Tibial nerve (tissue), 4 donors: Measurements from ENCODE around the gene PRRG2. TPM values are rescaled to one million over a fixed set of nuclear protein-coding genes. Genes with fewer than 3 reads are reported as not detected.

Experiments
- DNase-seq, 2 donors: peaks; one replicate each; pipeline ENCODE4 v3.0.0-alpha.2; 2019; ENCODE audit warnings: low spot score in 2 of 2
- H3K27ac ChIP-seq, 4 donors: fragments of 200-600 bp; sonication (generic) in 3 of 4; one replicate each; pipeline ENCODE4 v1.5.1; 2017 to 2019; ENCODE audit warnings: mild to moderate bottlenecking in 1 of 4
- H3K27me3 ChIP-seq, 2 donors: fragments of 200-600 bp; sonication (generic) in 1 of 2; one replicate each; pipeline versions ENCODE4 v1.5.1 to v1.6.0; 2017 to 2019
- H3K36me3 ChIP-seq, 3 donors: fragments of 200-600 bp; sonication (generic); one replicate each; pipeline ENCODE4 v1.5.1; 2018 to 2019
- H3K4me1 ChIP-seq, 4 donors: fragments of 200-600 bp; sonication (generic) in 3 of 4; one replicate each; pipeline ENCODE4 v1.5.1; 2017 to 2019
- H3K4me3 ChIP-seq, 4 donors: fragments of 200-600 bp; sonication (generic) in 3 of 4; one replicate each; pipeline ENCODE4 v1.5.1; 2017 to 2019; ENCODE audit warnings: mild to moderate bottlenecking in 1 of 4, moderate library complexity in 1 of 4
- H3K9me3 ChIP-seq, 4 donors: fragments of 200-600 bp; sonication (generic) in 3 of 4; one replicate each; pipeline ENCODE4 v1.5.1; 2017 to 2019
- EP300 ChIP-seq, 2 donors: sonication (generic); formaldehyde crosslinking; IDR thresholded peaks; one replicate each; pipeline ENCODE4 v1.6.1; 2017; ENCODE audit warnings: antibody characterized with exemption in 2 of 2, mild to moderate bottlenecking in 1 of 2
- POLR2A ChIP-seq, 2 donors: fragments of 450-650 bp; IDR thresholded peaks; one replicate each; pipeline ENCODE4 v1.6.1; 2017; ENCODE audit warnings: antibody characterized with exemption in 2 of 2, mild to moderate bottlenecking in 2 of 2, moderate library complexity in 2 of 2
- WGBS, 2 donors: methylation state at CpG; one replicate each; pipeline ENCODE4 v1.1.5; 2018; 5-methylcytosine and 5-hydroxymethylcytosine counted together
- total RNA-seq, 4 donors: library from RNA; depleted of rRNA; stranded (reverse); fragments of >200 nt; gene quantifications; one replicate each; pipeline ENCODE4 v1.1.0, GENCODE V29; 2016
- TF ChIP-seq, protein P1 (sequence below), 5 experiments: fragments of 200-600 bp in 3 of 5; fragments of 450-650 bp in 2 of 5; sonication (generic) in 3 of 5; IDR thresholded peaks; one replicate each; pipeline ENCODE4 v1.5.1; 2016 to 2019; ENCODE audit warnings: antibody characterized with exemption in 5 of 5, mild to moderate bottlenecking in 3 of 5, moderate library complexity in 2 of 5

Gene PRRG2
- total RNA-seq, 4 donors from 2014 or later: 0.42 to 0.78 (median 0.44) TPM; not detected in 1

- H3K4me3 ChIP-seq: no peak overlapping the region
- DNase-seq: no peak
- WGBS, 2 donors: 68 to 69% methylated on average over 29 to 30 of the region's 30 CpGs
- H3K27me3 ChIP-seq: no peaks in the 10 kb centered on the region
- H3K27ac ChIP-seq: peak overlapping the region in 3 of 4 donors; percentile 56 to 100 (median 99)
- H3K4me1 ChIP-seq: peaks cover 0 to 56% (median 21%) of the 10 kb centered on the region in 4 donors
- TF ChIP-seq EP300 (IDR thresholded peaks at IDR 0.05) (no peak), POLR2A (IDR thresholded peaks at IDR 0.05) (no peak)
- TF ChIP-seq, protein P1, sequence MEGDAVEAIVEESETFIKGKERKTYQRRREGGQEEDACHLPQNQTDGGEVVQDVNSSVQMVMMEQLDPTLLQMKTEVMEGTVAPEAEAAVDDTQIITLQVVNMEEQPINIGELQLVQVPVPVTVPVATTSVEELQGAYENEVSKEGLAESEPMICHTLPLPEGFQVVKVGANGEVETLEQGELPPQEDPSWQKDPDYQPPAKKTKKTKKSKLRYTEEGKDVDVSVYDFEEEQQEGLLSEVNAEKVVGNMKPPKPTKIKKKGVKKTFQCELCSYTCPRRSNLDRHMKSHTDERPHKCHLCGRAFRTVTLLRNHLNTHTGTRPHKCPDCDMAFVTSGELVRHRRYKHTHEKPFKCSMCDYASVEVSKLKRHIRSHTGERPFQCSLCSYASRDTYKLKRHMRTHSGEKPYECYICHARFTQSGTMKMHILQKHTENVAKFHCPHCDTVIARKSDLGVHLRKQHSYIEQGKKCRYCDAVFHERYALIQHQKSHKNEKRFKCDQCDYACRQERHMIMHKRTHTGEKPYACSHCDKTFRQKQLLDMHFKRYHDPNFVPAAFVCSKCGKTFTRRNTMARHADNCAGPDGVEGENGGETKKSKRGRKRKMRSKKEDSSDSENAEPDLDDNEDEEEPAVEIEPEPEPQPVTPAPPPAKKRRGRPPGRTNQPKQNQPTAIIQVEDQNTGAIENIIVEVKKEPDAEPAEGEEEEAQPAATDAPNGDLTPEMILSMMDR (IDR thresholded peaks at IDR 0.05): no peak
- no peaks in the 10 kb centered on the region for H3K9me3 ChIP-seq
- H3K36me3 ChIP-seq: peaks cover 0 to 24% (median 0%) of the 10 kb centered on the region in 3 donors
Observed at GRCh38 chr19:49636233-49636932, 55.3 kb downstream of the PRRG2 start.

- WGBS, 2 donors: 4 to 8% methylated on average over 19 of the region's 19 CpGs
- Histone ChIP-seq H3K27me3 (no peaks in the 10 kb centered on the region), H3K27ac (peak overlapping the region; percentile 95 to 100 (median 99)), H3K9me3 (no peaks in the 10 kb centered on the region), H3K4me3 (peak overlapping the region; percentile 56 to 98 (median 61)), H3K4me1 (peaks cover 0 to 55% (median 28%) of the 10 kb centered on the region in 4 donors), H3K36me3 (peaks cover 0 to 24% (median 0%) of the 10 kb centered on the region in 3 donors)
- DNase-seq: peak; percentile 86 to 87
- TF ChIP-seq, protein P1 (IDR thresholded peaks at IDR 0.05): no peak
- TF ChIP-seq POLR2A (IDR thresholded peaks at IDR 0.05) (no peak), EP300 (IDR thresholded peaks at IDR 0.05) (peak; percentile 48 to 78)
Observed at GRCh38 chr19:49637821-49638738, 57.0 kb downstream of the PRRG2 start.

- DNase-seq: peak in 1 of 2 donors; percentile 20
Observed at GRCh38 chr19:49639401-49640112, 58.4 kb downstream of the PRRG2 start.

DNA sequence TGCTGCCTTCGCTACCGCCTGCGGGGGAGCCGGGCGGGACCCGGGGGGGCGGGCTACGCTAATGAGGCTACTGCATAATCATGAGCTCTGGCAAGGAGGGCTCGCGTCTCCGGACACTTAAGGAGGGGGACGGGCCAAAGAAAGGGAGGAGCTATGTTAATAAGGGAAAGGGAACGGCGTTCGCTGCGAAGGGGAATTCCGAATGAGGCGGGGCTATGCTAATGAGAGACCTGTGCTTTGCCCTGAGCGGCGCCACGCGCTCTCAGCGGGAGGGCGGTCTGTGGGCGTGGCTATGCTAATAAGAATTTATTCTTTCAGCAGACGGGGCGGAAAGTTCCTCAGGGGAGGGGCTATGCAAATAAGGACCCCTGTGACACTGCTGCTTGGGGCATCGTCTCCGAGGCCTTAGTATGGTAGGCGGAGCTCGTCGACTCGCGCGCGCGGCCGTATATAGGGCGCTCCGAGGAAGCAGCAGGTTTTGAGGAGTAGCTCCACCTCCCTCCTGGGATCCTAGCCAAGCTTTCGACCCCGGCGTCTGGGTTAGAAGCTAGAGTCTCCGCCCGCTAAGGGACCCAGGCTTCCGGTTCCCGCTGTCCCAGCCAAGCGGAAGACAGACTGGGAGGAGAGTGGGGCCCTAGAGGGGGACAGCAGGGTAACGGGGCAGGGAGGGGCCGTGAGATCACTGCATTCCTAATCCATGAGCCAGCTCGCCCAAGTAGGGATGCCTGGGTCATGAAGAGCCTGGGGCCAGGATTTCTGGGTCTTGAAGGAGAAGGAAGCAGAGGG lies 59.2 kb downstream of the PRRG2 start, which contains the start of gene RRAS:
Gene RRAS, minus strand, starts transcription at position 31 of the 786 bp plus-strand sequence. CDS start 45 bp downstream, outside the sequence.
- Histone ChIP-seq H3K4me1 (peaks cover 0 to 75% (median 34%) of the 10 kb centered on the region in 4 donors), H3K27me3 (no peaks in the 10 kb centered on the region), H3K27ac (peak within 1 kb of the TSS; percentile 95 to 100 (median 99)), H3K4me3 (peak within 1 kb of the TSS; percentile 56 to 98 (median 67)), H3K9me3 (no peaks in the 10 kb centered on the region), H3K36me3 (peaks cover 0 to 21% (median 0%) of the 10 kb centered on the region in 3 donors)
- peak; percentile 99 for DNase-seq
- 1% methylated on average over 48 to 49 of the region's 51 CpGs for WGBS, 2 donors
- TF ChIP-seq EP300 (IDR thresholded peaks at IDR 0.05): peak; percentile 94 to 98
- TF ChIP-seq POLR2A (IDR thresholded peaks at IDR 0.05): peak; percentile 68 to 88
- TF ChIP-seq, protein P1 (IDR thresholded peaks at IDR 0.05): peak in 1 of 5 experiments; percentile 28

More at GRCh38 chr19:49639401-49640112, 58.4 kb downstream of the PRRG2 start:
- WGBS, 2 donors: 3 to 4% methylated on average over 21 to 24 of the region's 31 CpGs
- no peaks in the 10 kb centered on the region for H3K9me3 ChIP-seq
- peaks cover 0 to 24% (median 0%) of the 10 kb centered on the region in 3 donors for H3K36me3 ChIP-seq
- TF ChIP-seq POLR2A (IDR thresholded peaks at IDR 0.05): peak; percentile 31 to 36
- TF ChIP-seq, protein P1 (IDR thresholded peaks at IDR 0.05): no peak
- H3K4me1 ChIP-seq: peaks cover 0 to 70% (median 34%) of the 10 kb centered on the region in 4 donors
- no peaks in the 10 kb centered on the region for H3K27me3 ChIP-seq
- H3K4me3 ChIP-seq: peak overlapping the region; percentile 56 to 98 (median 61)
- H3K27ac ChIP-seq: peak overlapping the region; percentile 95 to 100 (median 99)
